Activated naive CD4-positive, alpha-beta T cell treated with anti-CD3 and anti-CD28 coated beads, Interleukin-2, amount 50 U/mL, for 72 hours (primary cell): ENCODE measurements around the gene RSPH1. TPM values are rescaled to one million over a fixed set of nuclear protein-coding genes. Genes with fewer than 3 reads are reported as not detected.

Experiments
- ATAC-seq, 2 donors: fragments of 150-1000 bp; cut with Tn5 transposase; 2 replicates each; pipeline ENCODE4 v1.10.0; 2021; ENCODE audit warnings: mild to moderate bottlenecking in 2 of 2, moderate library complexity in 2 of 2
- DNase-seq, 2 donors: peaks; one replicate each; pipeline ENCODE4 v3.0.0; 2021 to 2022; ENCODE audit warnings: low spot score in 2 of 2
- H3K27ac Mint-ChIP-seq, 2 donors: one replicate each; pipeline ENCODE4 v1.8.0; 2022; ENCODE audit warnings: mild to moderate bottlenecking in 2 of 2, mixed read lengths in 2 of 2
- H3K36me3 Mint-ChIP-seq, 2 donors: one replicate each; pipeline ENCODE4 v1.8.0; 2022; ENCODE audit warnings: mixed read lengths in 2 of 2
- H3K9me3 Mint-ChIP-seq, 2 donors: one replicate each; pipeline ENCODE4 v1.8.0; 2022; ENCODE audit warnings: mixed read lengths in 2 of 2
- total RNA-seq, 2 donors: library from RNA; stranded (reverse); gene quantifications; one replicate each; pipeline ENCODE4 v1.2.3, GENCODE V29; 2022

RSPH1 gene
- total RNA-seq, 2 donors from 2014 or later: 0.11 to 0.33 TPM

DNA sequence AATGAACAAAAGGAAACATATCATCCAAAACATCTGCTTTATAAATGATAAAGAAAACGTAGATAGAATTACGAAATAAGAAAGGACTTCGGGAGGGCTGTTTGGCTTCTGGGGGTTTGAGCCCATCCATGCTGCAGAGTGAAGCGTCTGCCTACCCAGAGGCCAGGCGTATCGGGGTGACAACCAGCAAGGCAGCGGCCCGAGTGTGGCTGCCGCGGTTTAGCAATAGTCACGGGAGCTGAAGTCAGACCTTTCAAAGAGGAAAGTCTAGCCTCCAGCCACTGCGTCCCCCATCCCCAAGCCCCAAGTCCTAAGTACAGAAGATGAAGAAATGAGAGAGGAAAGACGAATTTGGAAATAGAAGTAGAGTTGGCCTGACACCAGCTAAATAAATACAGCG, 26.2 kb upstream of the RSPH1 start:
- Mint-ChIP-seq H3K36me3 (peaks cover 28 to 29% of the 10 kb centered on the region in 2 donors), H3K27ac (no peak overlapping the region), H3K9me3 (no peaks in the 10 kb centered on the region)
- ATAC-seq (no peak), DNase-seq (no peak)

DNA sequence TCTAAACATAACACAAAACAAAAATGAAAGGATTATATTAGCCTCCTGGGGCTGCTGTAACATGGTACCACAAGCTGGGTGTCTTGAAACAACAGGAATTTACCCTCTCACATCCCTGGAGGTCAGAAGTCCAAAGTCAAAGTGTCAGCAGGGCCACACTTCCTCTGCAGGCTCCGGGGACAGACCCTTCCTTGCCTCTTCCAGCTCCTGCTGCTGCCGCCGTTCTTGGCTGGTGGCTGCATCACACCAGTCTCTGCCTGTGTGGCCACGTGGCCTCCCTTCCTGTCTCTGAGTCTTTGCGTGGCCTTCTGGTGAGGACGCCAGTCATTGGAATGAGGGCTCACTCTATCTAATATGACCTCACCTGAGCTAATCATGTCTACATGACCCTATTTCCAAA, 25.8 kb upstream of the RSPH1 start:
- Mint-ChIP-seq H3K9me3 (no peaks in the 10 kb centered on the region), H3K27ac (no peak overlapping the region), H3K36me3 (peaks cover 25 to 31% of the 10 kb centered on the region in 2 donors)
- DNase-seq (no peak), ATAC-seq (no peak)

DNA sequence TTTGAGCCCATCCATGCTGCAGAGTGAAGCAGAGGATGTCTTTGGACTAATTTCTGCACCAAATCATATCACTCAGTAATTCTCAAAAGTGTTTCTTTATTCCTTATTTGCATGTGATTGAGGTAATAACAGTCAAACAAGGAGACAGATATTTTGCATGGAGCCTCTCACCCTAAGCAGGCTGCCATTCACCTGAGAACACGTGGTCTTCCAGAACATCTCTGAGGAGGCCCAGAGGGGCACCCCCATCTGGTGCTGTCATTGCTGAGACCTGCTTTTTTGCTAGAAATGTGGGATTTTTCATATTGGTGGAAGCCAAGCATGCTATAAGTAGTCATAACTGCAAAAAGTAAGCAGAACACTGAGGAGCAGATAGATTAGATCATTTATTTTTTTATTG, 25.4 kb upstream of the RSPH1 start:
- no peak for ATAC-seq
- no peaks in the 10 kb centered on the region for H3K9me3 Mint-ChIP-seq
- H3K27ac Mint-ChIP-seq: no peak overlapping the region
- DNase-seq: no peak
- peaks cover 22 to 35% of the 10 kb centered on the region in 2 donors for H3K36me3 Mint-ChIP-seq

DNA sequence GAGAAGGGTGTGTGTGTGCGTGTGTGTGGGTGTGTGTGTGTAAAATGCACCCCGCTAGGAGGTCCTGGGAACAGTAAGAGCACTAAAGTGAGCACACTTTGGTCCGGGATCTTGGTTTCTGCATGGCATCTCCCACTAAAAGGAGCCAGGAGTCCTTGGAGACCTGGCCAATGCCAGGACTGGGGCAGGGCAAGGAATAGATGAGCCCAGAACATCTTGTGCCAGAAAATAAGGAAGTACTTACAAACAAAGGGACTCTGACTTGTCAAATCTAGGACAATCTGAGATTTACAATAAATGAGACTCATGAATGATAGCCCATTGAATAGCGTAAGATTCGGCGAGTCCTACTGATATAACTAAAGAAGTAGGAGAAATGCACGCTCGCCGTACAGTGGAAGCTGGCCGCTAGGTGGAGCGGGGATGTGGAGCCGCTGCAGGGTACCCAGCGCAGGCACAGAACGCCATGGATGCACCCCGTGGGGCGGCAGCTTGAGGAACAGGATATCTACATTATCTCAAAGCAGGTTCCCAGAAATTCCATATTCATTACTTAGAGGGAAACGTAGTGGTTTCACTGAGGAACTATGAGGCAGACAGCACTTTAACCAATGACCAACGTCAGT, 24.7 kb upstream of the RSPH1 start:
- ATAC-seq (no peak), DNase-seq (no peak)
- H3K27ac Mint-ChIP-seq: no peak overlapping the region
- peaks cover 22 to 36% of the 10 kb centered on the region in 2 donors for H3K36me3 Mint-ChIP-seq
- H3K9me3 Mint-ChIP-seq: no peaks in the 10 kb centered on the region

DNA sequence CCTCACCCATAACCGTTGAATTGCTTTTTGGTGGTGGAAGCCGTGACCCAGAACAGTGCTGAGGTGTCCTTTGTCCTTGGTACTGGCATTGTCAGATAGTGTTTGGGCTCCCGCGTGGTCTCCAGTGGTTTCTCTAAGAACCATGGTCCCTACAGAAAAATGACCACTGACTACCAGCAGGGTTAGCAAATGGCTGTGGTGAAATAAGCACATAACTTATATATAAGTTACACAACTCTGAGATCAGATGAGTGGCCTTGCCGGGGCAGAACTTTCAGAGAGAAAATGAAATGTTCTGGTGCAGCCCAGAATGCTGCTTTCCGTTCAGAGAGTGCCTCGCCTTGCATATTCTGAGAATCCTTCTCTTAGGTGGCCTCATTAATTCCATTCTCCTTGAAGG, 22.6 kb upstream of the RSPH1 start:
- H3K27ac Mint-ChIP-seq: no peak overlapping the region
- no peak for DNase-seq
- no peaks in the 10 kb centered on the region for H3K9me3 Mint-ChIP-seq
- ATAC-seq: no peak
- peaks cover 14 to 25% of the 10 kb centered on the region in 2 donors for H3K36me3 Mint-ChIP-seq

DNA sequence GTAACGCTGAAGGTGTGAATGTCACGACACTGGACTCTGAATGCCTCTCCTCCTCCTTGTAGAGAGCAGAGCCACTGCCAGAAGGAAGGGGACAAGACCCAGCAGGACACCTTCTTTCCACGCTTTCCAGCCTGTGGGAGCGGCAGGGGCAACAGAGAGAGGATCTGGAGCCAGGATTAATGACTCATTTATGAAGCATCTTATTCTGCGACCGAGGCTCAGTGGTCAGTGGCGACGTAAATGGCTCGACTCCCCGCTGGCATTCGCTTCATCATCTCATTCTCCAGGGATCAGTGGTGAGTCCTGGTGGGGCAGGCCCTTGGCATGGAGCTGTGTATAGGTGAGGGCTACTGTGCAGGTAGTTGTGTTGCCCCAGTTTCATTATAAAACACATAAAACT, 22.2 kb upstream of the RSPH1 start:
- ATAC-seq (no peak), DNase-seq (no peak)
- H3K36me3 Mint-ChIP-seq: peaks cover 14 to 25% of the 10 kb centered on the region in 2 donors
- no peak overlapping the region for H3K27ac Mint-ChIP-seq
- no peaks in the 10 kb centered on the region for H3K9me3 Mint-ChIP-seq

DNA sequence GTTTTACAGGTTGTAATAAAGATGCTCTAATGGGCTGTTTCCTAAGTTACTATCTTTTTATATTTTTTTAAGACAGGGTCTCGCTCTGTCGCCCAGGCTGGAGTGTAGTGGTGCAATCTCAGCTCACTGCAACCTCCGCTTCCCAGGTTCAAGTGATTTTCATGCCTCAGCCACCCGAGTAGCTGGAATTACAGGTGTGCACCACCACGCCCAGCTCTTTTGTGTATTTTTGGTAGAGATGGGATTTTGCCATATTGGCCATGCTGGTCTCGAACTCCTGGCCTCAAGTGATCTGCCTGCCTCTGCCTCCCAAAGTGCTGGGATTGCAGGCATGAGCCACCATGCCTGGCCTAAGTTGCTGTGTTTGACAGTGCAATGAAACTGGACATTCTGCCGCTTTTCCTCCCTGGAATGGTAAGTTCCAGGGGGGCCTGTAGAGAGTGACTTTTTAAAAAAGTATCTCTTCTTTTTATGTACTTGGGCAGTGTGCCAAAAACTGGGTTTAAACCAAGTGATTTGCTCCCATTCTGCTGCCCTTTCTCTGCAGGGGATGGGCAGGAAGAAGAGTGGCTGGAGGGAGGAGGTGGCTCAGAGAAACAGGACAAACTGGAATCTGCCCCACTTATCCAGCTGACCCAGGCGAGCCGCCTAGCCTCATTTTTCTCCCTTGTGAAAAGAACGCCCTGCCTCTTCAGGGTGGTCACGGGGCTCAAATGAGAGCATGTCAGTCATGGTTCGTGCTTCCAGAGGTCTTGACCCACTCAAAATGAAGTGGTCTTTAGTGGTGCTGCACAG, 19.9 kb upstream of the RSPH1 start:
- H3K36me3 Mint-ChIP-seq: peaks cover 13 to 21% of the 10 kb centered on the region in 2 donors
- no peak for ATAC-seq
- no peak for DNase-seq
- H3K27ac Mint-ChIP-seq: no peak overlapping the region
- no peaks in the 10 kb centered on the region for H3K9me3 Mint-ChIP-seq

DNA sequence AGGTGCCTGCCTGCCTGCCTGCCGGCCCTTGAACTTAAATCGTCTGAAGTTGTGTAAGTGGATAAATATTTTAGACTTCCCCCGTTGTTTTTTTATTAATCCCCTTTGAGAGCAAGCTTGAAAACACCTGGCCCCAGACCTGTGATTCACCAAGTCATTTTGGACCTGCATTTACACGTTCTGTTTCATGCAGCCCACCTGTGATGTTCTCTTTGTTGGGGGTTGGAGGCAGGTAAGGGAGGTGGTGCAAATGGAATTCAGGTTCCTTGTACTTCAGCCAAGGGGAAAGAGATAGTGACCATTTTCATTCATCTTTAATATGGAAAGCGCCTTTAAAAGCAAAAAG, 18.8 kb upstream of the RSPH1 start:
- H3K36me3 Mint-ChIP-seq: peaks cover 3 to 11% of the 10 kb centered on the region in 2 donors
- DNase-seq (no peak), ATAC-seq (peak in 1 of 2 donors; percentile 12)
- H3K27ac Mint-ChIP-seq: peak overlapping the region; percentile 17 to 79
- no peaks in the 10 kb centered on the region for H3K9me3 Mint-ChIP-seq

DNA sequence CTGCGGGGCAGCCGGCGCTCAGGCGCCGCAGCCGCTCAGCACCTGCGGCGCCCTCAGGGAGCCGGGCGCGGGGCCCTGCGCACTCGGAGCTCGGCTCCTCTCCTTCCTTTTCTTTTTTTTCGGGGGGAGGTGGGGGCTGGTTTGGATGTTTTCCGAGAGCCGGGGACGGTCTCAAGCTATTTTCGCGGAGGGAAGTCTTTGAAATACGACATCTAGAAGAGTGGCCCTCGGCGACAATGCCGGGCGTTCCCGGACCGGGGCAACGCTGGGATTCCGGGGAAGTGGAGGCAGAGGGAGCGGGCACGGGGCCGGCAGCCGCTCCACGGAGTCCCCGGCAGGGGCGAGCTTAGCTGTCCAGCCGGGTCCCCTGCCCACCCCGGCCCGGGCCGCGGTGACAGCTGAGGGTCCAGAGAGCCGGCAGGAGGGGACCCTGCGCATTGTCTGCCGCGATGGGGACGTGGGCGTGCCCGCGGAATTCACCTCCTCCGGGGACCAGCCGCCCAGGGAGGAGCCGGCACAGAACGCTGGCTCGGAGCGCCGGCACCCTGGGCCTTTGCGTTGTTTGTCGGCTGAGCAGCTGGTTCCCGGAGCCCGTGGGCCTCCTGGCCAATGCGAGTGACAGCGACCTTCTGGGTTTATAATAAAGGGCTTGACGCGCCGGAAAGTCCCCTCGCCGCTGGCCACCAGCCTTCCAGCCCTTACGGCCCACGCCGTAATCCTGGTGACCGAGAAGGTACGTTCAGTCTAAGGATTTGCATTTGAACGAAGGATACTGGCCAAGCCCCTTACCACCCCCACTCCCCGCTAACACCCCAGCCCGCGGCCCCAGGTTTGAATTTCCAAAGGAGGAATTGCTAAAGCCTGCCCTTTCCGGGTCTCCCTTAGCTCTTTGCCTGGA, 18.2 kb upstream of the RSPH1 start:
- peak overlapping the region; percentile 17 to 79 for H3K27ac Mint-ChIP-seq
- DNase-seq (peak; percentile 60 to 71), ATAC-seq (peak; percentile 74 to 79)
- no peaks in the 10 kb centered on the region for H3K9me3 Mint-ChIP-seq
- H3K36me3 Mint-ChIP-seq: peaks cover 0 to 8% of the 10 kb centered on the region in 2 donors

DNA sequence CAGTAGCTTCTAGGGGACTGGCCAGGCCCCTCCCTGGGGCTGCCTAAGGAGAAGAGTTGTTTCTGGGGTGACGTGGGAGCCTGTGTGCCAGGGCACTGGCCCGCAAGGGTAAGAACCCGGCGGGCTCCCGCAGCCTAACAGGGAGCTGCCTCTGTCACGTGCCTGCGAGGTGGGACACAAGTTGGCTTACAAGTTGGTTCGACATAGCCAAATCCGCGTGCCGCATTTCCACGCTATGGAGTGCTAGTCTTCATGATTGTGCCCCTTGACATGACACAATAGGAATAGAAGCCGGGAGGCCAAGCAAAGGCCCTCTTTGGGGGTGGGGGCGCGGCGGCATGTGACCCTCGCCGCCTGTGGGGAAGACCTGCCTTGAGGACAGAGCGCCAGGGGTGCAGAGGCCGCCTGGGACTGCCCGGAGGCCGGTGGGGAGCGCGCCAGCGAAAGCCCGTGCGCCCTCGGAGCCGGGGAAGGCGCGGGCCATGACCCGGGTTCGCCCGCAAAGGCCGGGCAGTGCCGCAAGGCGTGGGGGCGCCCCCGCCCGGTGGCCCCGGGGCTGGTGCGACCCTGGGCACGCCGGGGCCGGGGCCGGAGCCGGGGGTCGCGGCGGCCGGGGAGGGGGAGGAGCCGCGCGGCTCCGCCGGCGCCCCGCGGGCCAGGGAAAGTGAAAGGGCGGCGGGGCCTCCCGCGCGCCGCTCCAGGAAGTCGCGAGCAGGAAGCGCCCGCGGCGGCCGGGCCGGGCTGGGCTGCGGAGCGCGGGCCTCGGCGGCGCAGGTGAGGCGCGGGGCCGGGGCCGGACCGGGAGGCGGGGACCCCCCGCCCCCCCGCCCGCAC, 17.3 kb upstream of the RSPH1 start, which contains the start of gene SLC37A1:
Gene SLC37A1 (plus strand): TSS at position 702 of the 834 bp plus-strand sequence. CDS start 4,603 bp downstream, outside the sequence.
- peak in 1 of 2 donors; percentile 41 for DNase-seq
- H3K27ac Mint-ChIP-seq: peak within 1 kb of the TSS; percentile 85 to 86
- H3K9me3 Mint-ChIP-seq: no peaks in the 10 kb centered on the region
- H3K36me3 Mint-ChIP-seq: peaks cover 0 to 8% of the 10 kb centered on the region in 2 donors
- ATAC-seq: peak; percentile 77 to 79

DNA sequence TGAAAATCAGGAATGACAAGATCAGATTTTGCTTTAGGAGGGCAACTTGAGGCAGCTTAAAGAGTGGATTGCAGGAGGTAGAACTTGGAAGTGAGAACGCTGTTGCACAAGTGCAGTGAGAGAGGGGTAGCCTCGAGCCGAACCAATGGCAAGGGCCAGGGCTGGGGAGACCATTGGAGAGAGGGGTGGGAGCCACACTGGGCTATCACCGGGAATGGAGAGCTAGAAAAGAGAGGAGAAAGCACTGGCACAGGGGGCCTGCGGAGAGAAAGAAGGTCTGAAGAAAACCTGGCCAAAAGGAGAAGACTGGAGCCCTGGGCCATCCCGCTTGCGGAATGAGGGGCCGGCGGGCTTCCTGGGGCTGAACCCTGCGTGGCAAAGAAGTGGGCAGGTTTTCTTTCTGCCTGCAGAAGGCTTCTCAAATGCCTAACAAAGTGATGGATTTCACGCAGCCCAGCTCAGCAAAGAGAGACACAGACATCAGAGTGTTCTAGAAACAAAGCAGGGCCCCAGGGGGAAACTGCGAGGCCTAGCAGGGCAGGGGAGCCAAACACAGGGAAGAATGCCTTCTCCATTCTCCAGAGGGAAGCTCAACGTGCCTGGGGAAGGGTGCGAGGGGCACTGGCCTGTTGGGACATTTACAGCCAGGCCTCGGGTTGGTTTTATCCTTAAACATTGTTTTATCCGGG, 16.5 kb upstream of the RSPH1 start:
- Mint-ChIP-seq H3K9me3 (no peaks in the 10 kb centered on the region), H3K27ac (peak overlapping the region; percentile 9 to 86), H3K36me3 (peaks cover 0 to 8% of the 10 kb centered on the region in 2 donors)
- ATAC-seq (no peak), DNase-seq (no peak)

DNA sequence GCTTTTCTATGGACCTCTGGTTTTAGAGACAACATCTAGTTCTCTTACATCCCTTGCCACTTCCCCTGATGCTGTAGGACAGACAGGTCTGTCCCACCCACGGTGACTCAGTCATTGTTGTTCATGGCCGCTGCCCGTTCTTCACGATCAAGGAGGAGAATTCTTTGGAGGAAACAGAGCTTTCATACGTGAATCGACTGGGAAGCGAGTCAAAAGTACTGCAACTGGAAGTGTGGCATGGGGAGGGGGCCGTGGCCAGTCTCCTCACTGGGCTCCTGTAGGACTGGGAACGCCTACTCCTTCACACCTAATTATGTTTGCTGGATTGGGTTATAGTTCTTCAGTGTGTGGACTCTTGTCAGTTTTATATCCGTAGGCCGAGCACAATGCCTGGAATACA, 13.2 kb upstream of the RSPH1 start:
- Mint-ChIP-seq H3K27ac (no peak overlapping the region), H3K9me3 (no peaks in the 10 kb centered on the region), H3K36me3 (no peaks in the 10 kb centered on the region)

DNA sequence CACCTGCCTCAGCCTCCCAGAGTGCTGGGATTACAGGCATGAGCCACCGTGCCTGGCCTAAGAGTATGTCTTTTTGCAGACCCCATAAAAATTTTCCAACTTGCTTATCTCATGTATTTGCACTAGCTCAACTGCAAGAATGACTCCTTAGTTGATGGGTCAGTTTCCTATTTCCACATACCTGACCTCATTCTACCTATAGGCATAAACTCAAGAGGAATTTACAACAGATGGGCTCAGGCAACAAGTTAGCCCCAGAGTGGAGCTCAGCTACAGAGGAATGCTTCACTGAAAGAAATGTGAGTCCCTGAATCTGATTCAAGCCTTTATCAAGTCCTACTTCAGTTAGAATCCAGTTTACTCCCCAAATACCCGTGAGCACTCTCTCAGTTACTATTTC, 12.3 kb upstream of the RSPH1 start:
- no peaks in the 10 kb centered on the region for H3K9me3 Mint-ChIP-seq
- DNase-seq: no peak
- no peak for ATAC-seq
- no peak overlapping the region for H3K27ac Mint-ChIP-seq
- no peaks in the 10 kb centered on the region for H3K36me3 Mint-ChIP-seq

More for the DNA sequence above, 13.2 kb upstream of the RSPH1 start:
- DNase-seq (no peak), ATAC-seq (no peak)

DNA sequence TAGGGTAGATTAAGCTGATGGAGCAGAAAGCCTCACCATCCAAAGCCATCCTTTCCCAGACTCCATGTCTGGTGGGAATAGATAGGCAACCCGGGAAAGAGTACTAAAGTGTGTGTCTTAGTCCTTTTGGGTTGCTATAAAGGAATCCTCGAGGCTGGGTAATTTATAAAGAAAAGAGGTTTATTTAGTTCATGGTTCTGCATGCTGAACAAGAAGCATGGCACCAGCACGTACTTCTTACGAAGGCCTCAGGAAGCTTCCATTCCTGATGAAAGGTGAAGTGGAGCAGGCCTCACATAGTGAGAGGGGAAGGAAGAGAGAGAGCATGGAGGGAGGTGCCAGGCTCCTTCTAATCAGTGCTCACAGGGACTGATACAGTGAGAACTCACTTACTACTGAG, 11.4 kb upstream of the RSPH1 start:
- Mint-ChIP-seq H3K27ac (no peak overlapping the region), H3K36me3 (no peaks in the 10 kb centered on the region), H3K9me3 (no peaks in the 10 kb centered on the region)
- DNase-seq: no peak
- ATAC-seq: no peak

DNA sequence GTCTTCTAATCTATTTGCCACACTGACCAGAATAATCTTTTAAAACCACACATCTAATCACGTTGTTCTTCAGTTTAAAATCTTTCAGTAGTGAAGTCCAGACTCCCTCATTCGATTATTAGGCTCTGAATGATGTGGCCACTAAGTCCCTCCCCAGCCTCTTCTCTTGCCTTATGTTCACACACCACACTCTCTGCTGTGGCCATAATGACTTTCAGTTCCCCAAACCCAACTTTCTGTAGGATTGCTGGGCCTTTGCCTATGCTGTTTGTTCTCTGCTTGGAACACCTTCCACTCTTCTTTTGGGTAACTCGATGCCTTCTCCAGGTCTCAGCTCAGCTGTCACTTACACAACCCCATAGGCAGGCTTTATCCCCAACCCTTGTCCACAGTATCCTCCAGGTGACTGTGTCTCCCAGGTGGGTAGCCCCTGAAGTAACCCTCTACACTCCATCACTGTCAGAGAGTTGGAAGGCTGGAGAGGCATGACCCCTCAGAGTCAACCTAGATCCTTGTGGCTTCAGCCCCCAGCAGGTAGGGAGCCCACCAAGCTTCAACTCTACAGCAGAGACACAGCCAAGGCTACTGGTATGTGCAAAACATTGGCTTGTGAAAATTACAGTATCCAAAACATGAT, 9.2 kb upstream of the RSPH1 start:
- ATAC-seq (no peak), DNase-seq (no peak)
- H3K36me3 Mint-ChIP-seq: no peaks in the 10 kb centered on the region
- H3K9me3 Mint-ChIP-seq: no peaks in the 10 kb centered on the region
- H3K27ac Mint-ChIP-seq: no peak overlapping the region
